NT2/D1 (cell line): ENCODE data around the gene STRADB.

Source experiments
- DNase-seq: peaks from one replicate; pipeline ENCODE4 v3.0.0-alpha.2; 2011; ENCODE audit warnings: low read depth, low spot score
- H3K27me3 ChIP-seq: 2 replicates; pipeline ENCODE4 v1.6.0; 2011; ENCODE audit warnings: mild to moderate bottlenecking; ENCODE audit not compliant: insufficient read length, insufficient read depth
- H3K36me3 ChIP-seq: 2 replicates; pipeline ENCODE4 v1.6.1; 2011; ENCODE audit warnings: mild to moderate bottlenecking, low read length, mixed read lengths; ENCODE audit not compliant: insufficient read depth, insufficient read length
- H3K4me1 ChIP-seq: 2 replicates; pipeline ENCODE4 v1.5.1; 2011; ENCODE audit not compliant: insufficient read depth, insufficient read length
- H3K4me3 ChIP-seq: 2 replicates; pipeline ENCODE4 v1.5.1; 2011; ENCODE audit warnings: low read depth; ENCODE audit not compliant: insufficient read length
- H3K9ac ChIP-seq: 2 replicates; pipeline ENCODE4 v1.6.0; 2011; ENCODE audit warnings: low read depth; ENCODE audit not compliant: insufficient read length
- H3K9me3 ChIP-seq: 2 replicates; pipeline ENCODE4 v1.5.1; 2011; ENCODE audit warnings: mild to moderate bottlenecking, low read length; ENCODE audit not compliant: insufficient read depth
- SUZ12 ChIP-seq: IDR thresholded peaks from 2 replicates; pipeline ENCODE4 v1.6.1; 2011; ENCODE audit not compliant: insufficient read length, insufficient read depth; ENCODE audit errors: extremely low read depth
- YY1 ChIP-seq: IDR thresholded peaks from 2 replicates; pipeline ENCODE4 v1.6.1; 2011; ENCODE audit not compliant: insufficient read length, insufficient read depth
- ZNF274 ChIP-seq: IDR thresholded peaks from 2 replicates; pipeline ENCODE4 v1.6.1; 2011; ENCODE audit warnings: mild to moderate bottlenecking, low read depth, low read length

STRADB gene

DNA sequence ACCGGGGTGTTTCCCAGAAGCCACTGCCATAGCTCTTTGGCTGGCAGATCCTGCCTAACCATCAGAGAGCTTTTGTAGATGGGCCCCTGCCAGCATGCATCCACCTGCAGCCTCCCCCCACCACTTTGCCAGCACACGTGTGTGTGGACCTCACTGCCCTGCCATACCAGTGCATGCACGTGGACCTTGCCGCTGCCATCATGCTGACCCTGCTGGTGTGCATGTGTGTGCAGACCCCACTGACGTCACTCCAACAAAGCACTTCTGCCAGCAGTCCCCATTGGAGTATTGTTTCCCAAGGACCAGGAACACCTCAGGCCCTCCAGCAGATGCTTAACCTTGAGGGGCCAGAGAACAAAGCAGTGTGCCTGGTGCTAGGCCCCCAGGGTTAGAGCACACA lies 71.4 kb downstream of the STRADB start:
- TF ChIP-seq SUZ12 (no peak), YY1 (no peak), ZNF274 (no peak)
- no peak for DNase-seq
- H3K4me1 ChIP-seq = no peaks in the 10 kb centered on the region

DNA sequence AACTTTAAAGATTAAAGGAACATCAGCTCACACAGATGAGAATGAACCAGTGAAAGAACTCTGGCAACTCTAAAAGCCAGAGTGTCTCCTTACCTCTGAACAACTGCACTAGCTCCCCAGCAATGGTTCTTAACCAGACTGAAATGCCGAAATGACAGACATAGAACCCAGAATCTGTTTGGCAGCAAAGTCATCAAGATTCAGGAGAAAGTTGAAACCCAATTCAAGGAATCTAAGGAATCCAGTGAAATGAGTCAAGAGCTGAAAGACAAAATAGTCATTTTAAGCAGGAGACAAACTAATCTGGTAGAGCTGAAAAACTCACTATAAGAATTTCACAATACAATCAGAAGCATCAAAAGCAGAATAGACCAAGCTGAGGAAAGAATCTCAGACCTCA lies 72.0 kb downstream of the STRADB start:
- TF ChIP-seq SUZ12 = no peak
- no peak for TF ChIP-seq YY1
- no peak for TF ChIP-seq ZNF274
- H3K4me3 ChIP-seq = no peak overlapping the region

More for the DNA sequence above, 71.4 kb downstream of the STRADB start:
- Histone ChIP-seq H3K9ac (no peak overlapping the region), H3K27me3 (no peaks in the 10 kb centered on the region), H3K9me3 (peaks cover 11% of the 10 kb centered on the region), H3K4me3 (no peak overlapping the region), H3K36me3 (no peaks in the 10 kb centered on the region)

More for the DNA sequence above, 72.0 kb downstream of the STRADB start:
- Histone ChIP-seq H3K9me3 (peaks cover 11% of the 10 kb centered on the region), H3K4me1 (no peaks in the 10 kb centered on the region), H3K36me3 (no peaks in the 10 kb centered on the region), H3K27me3 (no peaks in the 10 kb centered on the region), H3K9ac (no peak overlapping the region)
- DNase-seq = no peak
